Neutrophil (primary cell): ENCODE results near the gene CNGA2.

Source experiments
- H3K27ac ChIP-seq: fragments of 200-600 bp; sonication (generic); 2 replicates; pipeline ENCODE4 v1.5.1; 2016; ENCODE audit warnings: mild to moderate bottlenecking, moderate library complexity
- H3K27me3 ChIP-seq: fragments of 200-600 bp; sonication (generic); 2 replicates; pipeline ENCODE4 v1.6.0; 2016; ENCODE audit warnings: mild to moderate bottlenecking
- H3K36me3 ChIP-seq: fragments of 200-600 bp; sonication (generic); 2 replicates; pipeline ENCODE4 v1.5.1; 2017
- H3K4me1 ChIP-seq, 2 experiments: fragments of 200-600 bp in 1 of 2; sonication (generic) in 1 of 2; 1 replicate in 1 of 2; 2 replicates in 1 of 2; pipeline versions ENCODE4 v1.5.1 to v1.6.1; 2013 to 2016; ENCODE audit warnings: low read depth in 1 of 2, low read length in 1 of 2, mild to moderate bottlenecking in 1 of 2, moderate library complexity in 1 of 2; ENCODE audit not compliant: control insufficient read depth in 1 of 2, insufficient read depth in 1 of 2
- H3K4me3 ChIP-seq, 2 experiments: fragments of 200-600 bp in 1 of 2; sonication (generic) in 1 of 2; 1 replicate in 1 of 2; 2 replicates in 1 of 2; pipeline ENCODE4 v1.5.1; 2013 to 2016; ENCODE audit warnings: low read depth in 1 of 2, low read length in 1 of 2, mild to moderate bottlenecking in 1 of 2, moderate library complexity in 1 of 2
- H3K9me3 ChIP-seq: fragments of 200-600 bp; sonication (generic); 2 replicates; pipeline ENCODE4 v1.5.1; 2016
- TF ChIP-seq, protein P1 (sequence below): fragments of 200-600 bp; sonication (generic); IDR thresholded peaks from 2 replicates; pipeline ENCODE4 v1.5.1; 2016; ENCODE audit warnings: antibody characterized with exemption

CNGA2 gene

DNA sequence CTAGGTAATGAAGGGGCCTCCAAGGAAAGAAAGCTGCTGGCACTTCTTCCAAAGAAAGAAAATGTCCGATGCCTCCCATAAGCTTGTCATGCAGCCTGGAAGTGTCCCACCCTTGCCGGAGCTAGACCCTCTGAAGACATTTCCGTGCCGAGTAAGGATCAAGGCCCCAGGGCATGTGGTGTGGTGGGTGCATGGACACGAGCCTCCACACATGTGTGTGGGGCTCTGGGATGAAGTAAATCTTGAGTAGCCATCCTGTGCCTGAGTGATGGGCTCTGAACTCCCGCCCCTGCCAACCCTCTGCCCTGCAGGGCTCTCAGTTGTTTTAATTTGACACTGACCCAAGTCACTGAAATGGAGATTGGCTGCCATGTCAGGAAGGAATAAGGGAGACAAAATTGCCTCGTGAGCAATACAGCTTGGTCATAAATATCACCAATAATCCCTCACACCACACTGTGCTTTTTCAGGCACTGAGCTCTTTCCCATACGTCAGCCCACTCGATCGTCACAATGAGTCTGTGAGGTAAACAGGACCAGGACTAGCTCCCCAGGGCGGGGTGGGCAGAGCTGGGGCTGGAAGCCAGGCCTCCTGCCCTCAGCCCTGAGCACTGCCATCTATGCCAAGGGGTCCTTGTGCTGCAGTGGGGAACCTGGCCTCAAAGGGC lies 24.6 kb downstream of the CNGA2 start:
- Histone ChIP-seq H3K9me3 (no peaks in the 10 kb centered on the region), H3K4me3 (no peak overlapping the region), H3K27me3 (no peaks in the 10 kb centered on the region), H3K36me3 (no peaks in the 10 kb centered on the region), H3K4me1 (no peaks in the 10 kb centered on the region), H3K27ac (no peak overlapping the region)
- TF ChIP-seq, protein P1, sequence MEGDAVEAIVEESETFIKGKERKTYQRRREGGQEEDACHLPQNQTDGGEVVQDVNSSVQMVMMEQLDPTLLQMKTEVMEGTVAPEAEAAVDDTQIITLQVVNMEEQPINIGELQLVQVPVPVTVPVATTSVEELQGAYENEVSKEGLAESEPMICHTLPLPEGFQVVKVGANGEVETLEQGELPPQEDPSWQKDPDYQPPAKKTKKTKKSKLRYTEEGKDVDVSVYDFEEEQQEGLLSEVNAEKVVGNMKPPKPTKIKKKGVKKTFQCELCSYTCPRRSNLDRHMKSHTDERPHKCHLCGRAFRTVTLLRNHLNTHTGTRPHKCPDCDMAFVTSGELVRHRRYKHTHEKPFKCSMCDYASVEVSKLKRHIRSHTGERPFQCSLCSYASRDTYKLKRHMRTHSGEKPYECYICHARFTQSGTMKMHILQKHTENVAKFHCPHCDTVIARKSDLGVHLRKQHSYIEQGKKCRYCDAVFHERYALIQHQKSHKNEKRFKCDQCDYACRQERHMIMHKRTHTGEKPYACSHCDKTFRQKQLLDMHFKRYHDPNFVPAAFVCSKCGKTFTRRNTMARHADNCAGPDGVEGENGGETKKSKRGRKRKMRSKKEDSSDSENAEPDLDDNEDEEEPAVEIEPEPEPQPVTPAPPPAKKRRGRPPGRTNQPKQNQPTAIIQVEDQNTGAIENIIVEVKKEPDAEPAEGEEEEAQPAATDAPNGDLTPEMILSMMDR = no peak

DNA sequence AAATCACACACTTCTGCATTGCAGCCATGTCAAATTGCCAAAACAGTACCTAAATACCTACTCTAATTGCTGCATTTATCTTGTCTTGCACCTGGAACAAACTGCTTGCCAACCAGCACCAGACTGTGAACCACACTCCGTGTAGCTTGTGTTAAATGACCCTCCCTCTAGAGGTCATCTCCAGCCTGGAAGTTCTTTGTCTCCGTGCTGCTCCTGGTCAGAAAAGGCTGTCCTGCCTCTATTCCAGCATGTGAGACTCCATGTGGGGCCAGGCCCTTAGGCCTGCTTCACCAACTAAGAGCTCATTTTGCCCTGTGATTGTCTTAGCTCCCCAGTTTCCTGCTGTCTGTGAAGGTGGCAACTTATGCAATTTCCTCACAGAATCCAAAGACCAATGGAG lies 28.3 kb downstream of the CNGA2 start:
- TF ChIP-seq, protein P1 = no peak
- no peaks in the 10 kb centered on the region for H3K36me3 ChIP-seq
- H3K27ac ChIP-seq = no peak overlapping the region
- H3K4me1 ChIP-seq = no peaks in the 10 kb centered on the region
- H3K4me3 ChIP-seq = no peak overlapping the region
- H3K27me3 ChIP-seq = no peaks in the 10 kb centered on the region
- no peaks in the 10 kb centered on the region for H3K9me3 ChIP-seq

DNA sequence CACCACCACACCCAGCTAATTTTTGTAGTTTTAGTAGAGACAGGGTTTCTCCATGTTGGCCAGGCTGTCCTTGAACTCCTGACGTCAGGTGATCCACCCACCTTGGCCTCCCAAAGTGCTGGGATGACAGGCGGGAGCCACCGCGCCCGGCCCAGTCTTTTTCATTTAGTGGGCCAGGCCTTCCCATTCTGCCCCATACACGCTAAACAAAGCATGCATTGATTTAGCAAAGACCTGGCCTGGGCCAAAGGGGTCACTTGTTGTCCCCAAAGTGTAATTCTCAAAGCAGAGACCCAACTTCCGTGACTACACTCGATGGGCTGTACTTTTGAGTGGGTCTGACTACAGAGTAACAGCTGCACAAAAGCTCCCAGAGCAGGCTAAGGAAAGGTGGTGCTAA lies 29.2 kb downstream of the CNGA2 start:
- H3K4me3 ChIP-seq = no peak overlapping the region
- no peak overlapping the region for H3K27ac ChIP-seq
- H3K9me3 ChIP-seq = no peaks in the 10 kb centered on the region
- H3K36me3 ChIP-seq = no peaks in the 10 kb centered on the region
- no peaks in the 10 kb centered on the region for H3K4me1 ChIP-seq
- H3K27me3 ChIP-seq = no peaks in the 10 kb centered on the region
- TF ChIP-seq, protein P1 = no peak

DNA sequence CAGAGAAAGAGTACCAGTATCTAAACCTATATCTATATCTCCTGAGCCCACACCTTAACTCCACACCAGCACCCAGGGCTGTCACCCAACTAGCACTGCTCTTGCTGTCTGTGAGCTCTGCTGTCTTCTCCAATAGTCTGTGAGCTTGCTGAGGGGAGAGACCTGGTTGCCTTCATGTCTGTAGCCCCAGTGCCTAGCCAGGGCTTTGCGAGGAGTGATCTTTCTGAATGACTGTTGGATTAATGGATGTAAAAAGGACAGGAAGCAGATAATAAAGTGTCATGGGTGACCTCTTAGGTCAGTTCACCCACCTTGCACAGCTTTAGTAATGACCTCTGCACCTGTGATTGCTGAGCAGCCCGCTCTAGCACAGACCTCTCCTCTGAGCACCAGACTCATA lies 30.5 kb downstream of the CNGA2 start:
- no peak overlapping the region for H3K27ac ChIP-seq
- TF ChIP-seq, protein P1 = no peak
- no peaks in the 10 kb centered on the region for H3K9me3 ChIP-seq
- H3K4me3 ChIP-seq = no peak overlapping the region
- H3K36me3 ChIP-seq = no peaks in the 10 kb centered on the region
- H3K27me3 ChIP-seq = no peaks in the 10 kb centered on the region
- H3K4me1 ChIP-seq = no peaks in the 10 kb centered on the region

DNA sequence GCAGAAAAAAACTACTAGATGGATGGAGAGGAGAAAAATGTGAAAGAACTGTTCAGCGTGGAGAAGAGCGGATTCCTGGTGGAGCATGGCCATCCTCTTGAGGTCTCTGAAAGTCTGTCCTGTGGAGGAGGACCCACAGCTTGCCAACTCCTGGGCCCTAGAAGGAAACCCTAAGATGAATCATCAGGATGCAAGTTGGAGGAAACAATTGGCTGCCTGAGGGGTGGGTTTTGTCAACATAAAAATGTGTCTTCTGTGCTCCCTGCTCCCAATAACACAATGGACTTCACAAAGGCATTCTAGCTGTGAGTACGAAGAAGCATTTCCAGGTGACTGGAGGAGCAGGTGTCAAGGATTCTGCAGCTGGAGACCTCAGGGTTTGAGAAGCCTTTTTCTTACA lies 37.2 kb downstream of the CNGA2 start:
- TF ChIP-seq, protein P1 = no peak
- Histone ChIP-seq H3K36me3 (no peaks in the 10 kb centered on the region), H3K27me3 (no peaks in the 10 kb centered on the region), H3K4me1 (no peaks in the 10 kb centered on the region), H3K4me3 (no peak overlapping the region), H3K27ac (no peak overlapping the region), H3K9me3 (no peaks in the 10 kb centered on the region)
